ENCODE data around the gene CCDC174. TPM values are rescaled to one million over a fixed set of nuclear protein-coding genes. Genes with fewer than 3 reads are reported as not detected.
"Not testable (repeated sequence)": the region's sequence is repeated elsewhere in the genome, so short reads cannot be mapped to it uniquely, and the experiment has no call there.

The CCDC174 gene
- total RNA-seq, 2 donors from 2014 or later: 12.0 to 13.0 TPM

- intact Hi-C loops (cut with DNase I): no loop called here
- ATAC-seq (no peak), DNase-seq (no peak)
Observed at GRCh38 chr3:14646589-14647413, 4.8 kb upstream of the CCDC174 start.

- ATAC-seq (peak in 1 of 2 donors; percentile 24), DNase-seq (no peak)
- intact Hi-C loops (cut with DNase I): no loop called here
Observed at GRCh38 chr3:14647976-14648955, 3.3 kb upstream of the CCDC174 start.

GRCh38 chr3:14649466-14649865, 2.1 kb upstream of the CCDC174 start:
- no peak for ATAC-seq
- intact Hi-C loops (cut with DNase I): no loop called here
- no peak for DNase-seq

- no peak for ATAC-seq
- intact Hi-C loops (cut with DNase I): loop anchor here in 1 of 2 donors (10.0 kb wide), 1 partner anchor 445 kb away; the partner anchor contains the start of gene RBSN
- no peak for DNase-seq
Observed at GRCh38 chr3:14650193-14650592, 1.4 kb upstream of the CCDC174 start.

- intact Hi-C loops (cut with DNase I): loop anchor here in 1 of 2 donors (10.0 kb wide), 1 partner anchor 442 kb away; the partner anchor contains the start of gene RBSN
- not testable (repeated sequence) for DNase-seq
Observed at GRCh38 chr3:14652360-14652907, 872 bp downstream of the CCDC174 start.

GRCh38 chr3:14657579-14657978, 6.0 kb downstream of the CCDC174 start:
- intact Hi-C loops (cut with DNase I): loop anchor here in 1 of 2 donors (10.0 kb wide), 1 partner anchor 437 kb away; the partner anchor contains the start of gene RBSN
- no peak for ATAC-seq
- DNase-seq: no peak

More at GRCh38 chr3:14652360-14652907, 872 bp downstream of the CCDC174 start:
- ATAC-seq: not testable (repeated sequence)

- DNase-seq (no peak), ATAC-seq (no peak)
- intact Hi-C loops (cut with DNase I): loop anchor here in 1 of 2 donors (10.0 kb wide), 1 partner anchor 436 kb away; the partner anchor contains the start of gene RBSN
Observed at GRCh38 chr3:14658978-14659377, 7.4 kb downstream of the CCDC174 start.

- intact Hi-C loops (cut with DNase I): no loop called here
- DNase-seq (no peak), ATAC-seq (no peak)
Observed at GRCh38 chr3:14660942-14661341, 9.4 kb downstream of the CCDC174 start.

- ATAC-seq (no peak), DNase-seq (no peak)
- intact Hi-C loops (cut with DNase I): no loop called here
Observed at GRCh38 chr3:14663396-14664135, 12.0 kb downstream of the CCDC174 start.

- DNase-seq (no peak), ATAC-seq (no peak)
- intact Hi-C loops (cut with DNase I): no loop called here
Observed at GRCh38 chr3:14664170-14664569, 12.6 kb downstream of the CCDC174 start.

- no peak for DNase-seq
- intact Hi-C loops (cut with DNase I): no loop called here
- ATAC-seq: no peak
Observed at GRCh38 chr3:14672588-14672987, 21.0 kb downstream of the CCDC174 start.

GRCh38 chr3:14674841-14675240, 23.3 kb downstream of the CCDC174 start, which contains the start of gene C3orf20:
Gene C3orf20 (plus strand): TSS chr3:14675141. CDS start chr3:14682714, 7,573 bp downstream.
- ATAC-seq (no peak), DNase-seq (no peak)
- intact Hi-C loops (cut with DNase I): loop anchor here (1.0 to 5.0 kb wide), 4 partner anchors 102 to 247 kb away; no protein-coding TSS in a partner anchor

- ATAC-seq: no peak
- intact Hi-C loops (cut with DNase I): loop anchor here (5.0 kb wide), 3 partner anchors 100 to 245 kb away; no protein-coding TSS in a partner anchor
- no peak for DNase-seq
Observed at GRCh38 chr3:14676881-14677280, 25.3 kb downstream of the CCDC174 start.

GRCh38 chr3:14678015-14678503, 26.5 kb downstream of the CCDC174 start:
- intact Hi-C loops (cut with DNase I): loop anchor here (5.0 kb wide), 3 partner anchors 99 to 244 kb away; no protein-coding TSS in a partner anchor
- no peak for ATAC-seq
- DNase-seq: no peak

- intact Hi-C loops (cut with DNase I): no loop called here
- ATAC-seq (no peak), DNase-seq (no peak)
Observed at GRCh38 chr3:14680115-14680514, 28.6 kb downstream of the CCDC174 start.

GRCh38 chr3:14680716-14681115, 29.2 kb downstream of the CCDC174 start:
- peak in 1 of 2 donors; percentile 47 for ATAC-seq
- peak; percentile 82 for DNase-seq
- intact Hi-C loops (cut with DNase I): no loop called here

- intact Hi-C loops (cut with DNase I): no loop called here
- DNase-seq: no peak
- ATAC-seq: no peak
Observed at GRCh38 chr3:14684447-14684846, 32.9 kb downstream of the CCDC174 start.

GRCh38 chr3:14685179-14685578, 33.6 kb downstream of the CCDC174 start:
- DNase-seq (no peak), ATAC-seq (no peak)
- intact Hi-C loops (cut with DNase I): no loop called here

Data from left cardiac atrium (tissue), 4 donors.